ENCODE data around the gene PFDN4. TPM values are rescaled to one million over a fixed set of nuclear protein-coding genes. Genes with fewer than 3 reads are reported as not detected.
A peak's percentile ranks its signal among the peaks of the same experiment; 100 is the strongest.

Gene PFDN4
- total and polyA plus RNA-seq, 2 of the 13 experiments (the other 11 are each of a cell fraction or from before 2014, with no cell fraction given), result 59.8 to 227 TPM

- no peak for TF ChIP-seq ZNF580 (CRISPR knock-in tag; IDR thresholded peaks at IDR 0.05; ENCODE audit: borderline replicate concordance, low read depth)
- no peak; the same call in 1 of the 2 replicates for TF ChIP-seq RNF2 (conservative IDR thresholded peaks at IDR 0.05; ENCODE audit: low read depth)
- no peak for TF ChIP-seq TP53 (CRISPR knock-in tag; conservative IDR thresholded peaks at IDR 0.05)
- TF ChIP-seq MNT (IDR thresholded peaks at IDR 0.05), result no peak
- TF ChIP-seq, protein P1, sequence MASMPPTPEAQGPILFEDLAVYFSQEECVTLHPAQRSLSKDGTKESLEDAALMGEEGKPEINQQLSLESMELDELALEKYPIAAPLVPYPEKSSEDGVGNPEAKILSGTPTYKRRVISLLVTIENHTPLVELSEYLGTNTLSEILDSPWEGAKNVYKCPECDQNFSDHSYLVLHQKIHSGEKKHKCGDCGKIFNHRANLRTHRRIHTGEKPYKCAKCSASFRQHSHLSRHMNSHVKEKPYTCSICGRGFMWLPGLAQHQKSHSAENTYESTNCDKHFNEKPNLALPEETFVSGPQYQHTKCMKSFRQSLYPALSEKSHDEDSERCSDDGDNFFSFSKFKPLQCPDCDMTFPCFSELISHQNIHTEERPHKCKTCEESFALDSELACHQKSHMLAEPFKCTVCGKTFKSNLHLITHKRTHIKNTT (CRISPR knock-in tag; IDR thresholded peaks at IDR 0.05), result no peak
- TF ChIP-seq ZNF225 (CRISPR knock-in tag; IDR thresholded peaks at IDR 0.05), result no peak; the same call in 1 of the 2 replicates
- no peak for TF ChIP-seq KDM6A (CRISPR knock-in tag; IDR thresholded peaks at IDR 0.05; ENCODE audit: low read depth)
- no peak for TF ChIP-seq GPN1 (CRISPR knock-in tag; IDR thresholded peaks at IDR 0.05; ENCODE audit: borderline replicate concordance)
- TF ChIP-seq, protein P2, sequence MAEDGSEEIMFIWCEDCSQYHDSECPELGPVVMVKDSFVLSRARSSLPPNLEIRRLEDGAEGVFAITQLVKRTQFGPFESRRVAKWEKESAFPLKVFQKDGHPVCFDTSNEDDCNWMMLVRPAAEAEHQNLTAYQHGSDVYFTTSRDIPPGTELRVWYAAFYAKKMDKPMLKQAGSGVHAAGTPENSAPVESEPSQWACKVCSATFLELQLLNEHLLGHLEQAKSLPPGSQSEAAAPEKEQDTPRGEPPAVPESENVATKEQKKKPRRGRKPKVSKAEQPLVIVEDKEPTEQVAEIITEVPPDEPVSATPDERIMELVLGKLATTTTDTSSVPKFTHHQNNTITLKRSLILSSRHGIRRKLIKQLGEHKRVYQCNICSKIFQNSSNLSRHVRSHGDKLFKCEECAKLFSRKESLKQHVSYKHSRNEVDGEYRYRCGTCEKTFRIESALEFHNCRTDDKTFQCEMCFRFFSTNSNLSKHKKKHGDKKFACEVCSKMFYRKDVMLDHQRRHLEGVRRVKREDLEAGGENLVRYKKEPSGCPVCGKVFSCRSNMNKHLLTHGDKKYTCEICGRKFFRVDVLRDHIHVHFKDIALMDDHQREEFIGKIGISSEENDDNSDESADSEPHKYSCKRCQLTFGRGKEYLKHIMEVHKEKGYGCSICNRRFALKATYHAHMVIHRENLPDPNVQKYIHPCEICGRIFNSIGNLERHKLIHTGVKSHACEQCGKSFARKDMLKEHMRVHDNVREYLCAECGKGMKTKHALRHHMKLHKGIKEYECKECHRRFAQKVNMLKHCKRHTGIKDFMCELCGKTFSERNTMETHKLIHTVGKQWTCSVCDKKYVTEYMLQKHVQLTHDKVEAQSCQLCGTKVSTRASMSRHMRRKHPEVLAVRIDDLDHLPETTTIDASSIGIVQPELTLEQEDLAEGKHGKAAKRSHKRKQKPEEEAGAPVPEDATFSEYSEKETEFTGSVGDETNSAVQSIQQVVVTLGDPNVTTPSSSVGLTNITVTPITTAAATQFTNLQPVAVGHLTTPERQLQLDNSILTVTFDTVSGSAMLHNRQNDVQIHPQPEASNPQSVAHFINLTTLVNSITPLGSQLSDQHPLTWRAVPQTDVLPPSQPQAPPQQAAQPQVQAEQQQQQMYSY (CRISPR knock-in tag; IDR thresholded peaks at IDR 0.05), result peak; percentile 43; the same call in 1 of the 2 replicates
- no peak; the same call in 1 of the 2 replicates for TF ChIP-seq ZBTB25 (CRISPR knock-in tag; IDR thresholded peaks at IDR 0.05)
- TF ChIP-seq PHF8 (CRISPR knock-in tag; IDR thresholded peaks at IDR 0.05), result no peak
- no peak for TF ChIP-seq SIN3A (IDR thresholded peaks at IDR 0.05; ENCODE audit: borderline replicate concordance, low read depth, low read length)
- TF ChIP-seq ZNF776 (CRISPR knock-in tag; IDR thresholded peaks at IDR 0.05), result 0 out of 2 replicates have a peak, but pooled peaks have one; percentile 8
- no peak for TF ChIP-seq ZBTB42 (CRISPR knock-in tag; IDR thresholded peaks at IDR 0.05)
- no peak for TF ChIP-seq MATR3 (CRISPR knock-in tag; IDR thresholded peaks at IDR 0.05)
- TF ChIP-seq MAFF (IDR thresholded peaks at IDR 0.05; ENCODE audit: low read depth, low read length), result no peak
- no peak; the same call in 1 of the 2 replicates for TF ChIP-seq MED13 (CRISPR knock-in tag; IDR thresholded peaks at IDR 0.05)
- TF ChIP-seq ZNF33A (CRISPR knock-in tag; IDR thresholded peaks at IDR 0.05; ENCODE audit: borderline replicate concordance), result no peak
- 0 out of 2 replicates have a peak, but pooled peaks have one; percentile 32 for TF ChIP-seq DZIP1 (CRISPR knock-in tag; IDR thresholded peaks at IDR 0.05)
These were observed 34.0 kb upstream of the PFDN4 start, which contains the start of gene CYP24A1 (continued) for GRCh38 chr20:54173653-54174456.
